H9 (cell line): ENCODE results near the gene STAC. TPM values are rescaled to one million over a fixed set of nuclear protein-coding genes. Genes with fewer than 3 reads are reported as not detected.

Source experiments
- DNase-seq: peaks from one replicate; pipeline ENCODE4 v3.0.0-alpha.2; 2017
- H2AFZ ChIP-seq: one replicate; pipeline ENCODE4 v1.6.1; 2013; ENCODE audit warnings: mild to moderate bottlenecking, low read length, control low read depth, moderate library complexity
- H2AK5ac ChIP-seq: 2 replicates; pipeline ENCODE4 v1.6.1; 2013; ENCODE audit warnings: low read length, control low read depth, mixed read lengths; ENCODE audit not compliant: insufficient read length
- H2BK120ac ChIP-seq: one replicate; pipeline ENCODE4 v1.6.1; 2013; ENCODE audit warnings: low read depth, mild to moderate bottlenecking, low read length, control low read depth, inconsistent platforms; ENCODE audit not compliant: poor library complexity, severe bottlenecking
- H2BK12ac ChIP-seq: 2 replicates; pipeline ENCODE4 v1.6.1; 2013; ENCODE audit warnings: low read length, control low read depth, mixed read lengths, low read depth; ENCODE audit not compliant: insufficient read length
- H2BK15ac ChIP-seq: 2 replicates; pipeline ENCODE4 v1.6.1; 2013; ENCODE audit warnings: low read depth, low read length, control low read depth
- H2BK20ac ChIP-seq: one replicate; pipeline ENCODE4 v1.6.1; 2013; ENCODE audit warnings: low read depth, mild to moderate bottlenecking, low read length, control low read depth, inconsistent platforms; ENCODE audit not compliant: poor library complexity, severe bottlenecking
- H2BK5ac ChIP-seq: 2 replicates; pipeline ENCODE4 v1.6.1; 2013; ENCODE audit warnings: low read length, control low read depth, mixed read lengths; ENCODE audit not compliant: insufficient read length
- H3K14ac ChIP-seq: 2 replicates; pipeline ENCODE4 v1.6.1; 2013; ENCODE audit warnings: low read length, control low read depth; ENCODE audit not compliant: insufficient read depth
- H3K18ac ChIP-seq: 2 replicates; pipeline ENCODE4 v1.6.1; 2013; ENCODE audit warnings: low read depth, mild to moderate bottlenecking, mixed read lengths, low read length, control low read depth; ENCODE audit not compliant: insufficient read length
- H3K23ac ChIP-seq: 2 replicates; pipeline ENCODE4 v1.6.1; 2013; ENCODE audit warnings: low read length, control low read depth, mixed read lengths, low read depth; ENCODE audit not compliant: insufficient read length
- H3K23me2 ChIP-seq: 2 replicates; pipeline ENCODE4 v1.6.1; 2013; ENCODE audit warnings: low read depth, mild to moderate bottlenecking, mixed read lengths, low read length, control low read depth; ENCODE audit not compliant: insufficient read length, poor library complexity, severe bottlenecking
- H3K27ac ChIP-seq: 2 replicates; pipeline ENCODE4 v1.5.1; 2013; ENCODE audit warnings: low read length, control low read depth, mixed read lengths, low read depth; ENCODE audit not compliant: insufficient read length
- H3K27me3 ChIP-seq: 2 replicates; pipeline ENCODE4 v1.6.1; 2013; ENCODE audit warnings: low read length, control low read depth, inconsistent platforms; ENCODE audit not compliant: insufficient read depth
- H3K4ac ChIP-seq: 2 replicates; pipeline ENCODE4 v1.6.1; 2013; ENCODE audit warnings: low read depth, mild to moderate bottlenecking, control low read depth, inconsistent platforms, low read length, moderate library complexity
- H3K4me1 ChIP-seq: 2 replicates; pipeline ENCODE4 v1.6.1; 2013; ENCODE audit warnings: low read length, control low read depth, inconsistent platforms; ENCODE audit not compliant: insufficient read depth
- H3K4me2 ChIP-seq: 2 replicates; pipeline ENCODE4 v1.6.1; 2013; ENCODE audit warnings: low read length, control low read depth, mixed read lengths; ENCODE audit not compliant: insufficient read length, insufficient read depth
- H3K56ac ChIP-seq: 2 replicates; pipeline ENCODE4 v1.6.1; 2013; ENCODE audit warnings: low read depth, mild to moderate bottlenecking, mixed read lengths, low read length, control low read depth; ENCODE audit not compliant: insufficient read length
- H3K79me1 ChIP-seq: 2 replicates; pipeline ENCODE4 v1.6.1; 2013; ENCODE audit warnings: low read depth, mild to moderate bottlenecking, moderate library complexity, low read length, control low read depth, inconsistent platforms; ENCODE audit not compliant: insufficient read depth, poor library complexity, severe bottlenecking
- H3K79me2 ChIP-seq: 2 replicates; pipeline ENCODE4 v1.6.1; 2013; ENCODE audit warnings: low read length, control low read depth, inconsistent platforms; ENCODE audit not compliant: insufficient read depth
- H3K9ac ChIP-seq: 2 replicates; pipeline ENCODE4 v1.6.1; 2013; ENCODE audit warnings: low read length, control low read depth, mixed read lengths; ENCODE audit not compliant: insufficient read length; ENCODE audit errors: extremely low read depth
- H3K9me3 ChIP-seq: one replicate; pipeline ENCODE4 v1.6.1; 2013; ENCODE audit warnings: low read depth, low read length, inconsistent platforms; ENCODE audit not compliant: control insufficient read depth
- H3T11ph ChIP-seq: one replicate; pipeline ENCODE4 v1.6.1; 2013; ENCODE audit warnings: mild to moderate bottlenecking, low read length, control low read depth, inconsistent platforms
- H4K20me1 ChIP-seq: one replicate; pipeline ENCODE4 v1.6.1; 2013; ENCODE audit not compliant: control insufficient read depth, insufficient read length, insufficient read depth
- H4K5ac ChIP-seq: 2 replicates; pipeline ENCODE4 v1.6.1; 2013; ENCODE audit warnings: low read depth, mild to moderate bottlenecking, mixed read lengths, low read length, control low read depth; ENCODE audit not compliant: insufficient read length
- H4K8ac ChIP-seq: replicated peaks from 2 replicates; pipeline ENCODE4 v1.6.1; 2013; ENCODE audit warnings: low read length, control low read depth, mixed read lengths, low read depth; ENCODE audit not compliant: insufficient read length
- H4K91ac ChIP-seq: 2 replicates; pipeline ENCODE4 v1.6.1; 2013; ENCODE audit warnings: low read depth, mild to moderate bottlenecking, moderate library complexity, mixed read lengths, low read length, control low read depth; ENCODE audit not compliant: insufficient read length
- H3K27ac Mint-ChIP-seq, 3 experiments: 2 replicates in 2 of 3; 3 replicates in 1 of 3; pipeline ENCODE4 v1.8.0; 2020 to 2021; ENCODE audit warnings: mixed read lengths in 3 of 3, mild to moderate bottlenecking in 1 of 3, moderate library complexity in 1 of 3
- H3K27me3 Mint-ChIP-seq: 2 replicates; pipeline ENCODE4 v1.8.0; 2021; ENCODE audit warnings: low read depth, mild to moderate bottlenecking, moderate library complexity, mixed read lengths
- H3K36me3 Mint-ChIP-seq, 3 experiments: 2 replicates in 2 of 3; 3 replicates in 1 of 3; pipeline ENCODE4 v1.8.0; 2020 to 2021; ENCODE audit warnings: low read depth in 3 of 3, mixed read lengths in 3 of 3; ENCODE audit not compliant: insufficient read depth in 1 of 3
- H3K4me1 Mint-ChIP-seq, 2 experiments: 2 replicates each; pipeline ENCODE4 v1.8.0; 2020; ENCODE audit warnings: mixed read lengths in 2 of 2
- H3K4me3 Mint-ChIP-seq, 2 experiments: 2 replicates in 1 of 2; 3 replicates in 1 of 2; pipeline ENCODE4 v1.8.0; 2020 to 2021; ENCODE audit warnings: mild to moderate bottlenecking in 2 of 2, mixed read lengths in 2 of 2, moderate library complexity in 1 of 2
- H3K9me3 Mint-ChIP-seq, 2 experiments: 2 replicates in 1 of 2; 3 replicates in 1 of 2; pipeline ENCODE4 v1.8.0; 2020; ENCODE audit warnings: mild to moderate bottlenecking in 2 of 2, mixed read lengths in 2 of 2, moderate library complexity in 1 of 2
- WGBS: extraction: QIAGEN DNeasy Blood & Tissue Kit; methylation state at CpG from one replicate; pipeline ENCODE4 v1.1.7; 2013; ENCODE audit warnings: missing lambda C conversion rate, low lambda C conversion rate, mixed read lengths; ENCODE audit not compliant: insufficient read length; ENCODE audit errors: extremely low coverage; 5-methylcytosine and 5-hydroxymethylcytosine counted together
- total RNA-seq: library from RNA; stranded (reverse); gene quantifications from 2 replicates; pipeline ENCODE4 v1.2.1, GENCODE V29; 2021
- TF ChIP-seq, protein P1 (sequence below): fragments of 200-600 bp; sonication (generic); conservative IDR thresholded peaks from 3 replicates; pipeline ENCODE4 v1.8.0; 2021; ENCODE audit warnings: antibody characterized with exemption, mild to moderate bottlenecking

STAC gene
- total RNA-seq, 1 experiment from 2014 or later = 3.0 TPM

DNA sequence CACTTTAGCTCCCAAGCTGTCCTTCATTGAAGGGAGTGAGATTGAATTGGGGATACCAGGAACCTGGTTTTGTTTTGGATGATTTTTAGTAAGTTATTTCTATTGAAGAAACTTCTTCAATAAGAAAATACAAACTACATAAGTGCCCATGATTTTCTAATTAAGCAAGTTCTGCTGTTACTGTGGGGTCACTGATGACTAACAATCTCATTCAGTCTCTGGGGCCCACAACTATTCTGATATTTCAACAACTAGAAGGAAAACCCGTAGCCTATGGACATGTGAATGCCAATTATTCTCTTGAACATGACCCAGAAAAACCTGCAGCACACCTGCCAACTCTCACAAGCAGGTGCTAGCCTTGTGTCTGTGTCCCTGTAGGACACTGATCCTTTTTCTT lies 199.4 kb downstream of the STAC start:
- H3K9ac ChIP-seq = no peak overlapping the region
- no peaks in the 10 kb centered on the region for H3K27me3 Mint-ChIP-seq

More for the DNA sequence above, 199.4 kb downstream of the STAC start:
- DNase-seq = no peak
- no peak overlapping the region for H4K8ac ChIP-seq
- H3K4ac ChIP-seq = no peak overlapping the region
- H3T11ph ChIP-seq = no peak overlapping the region
- H2BK5ac ChIP-seq = no peak overlapping the region
- no peaks in the 10 kb centered on the region for H3K27me3 ChIP-seq
- Mint-ChIP-seq H3K36me3 (peaks cover 0 to 14% (median 11%) of the 10 kb centered on the region in 3 experiments; a peak in 4 of 7 replicates), H3K9me3 (peaks cover 21 to 26% of the 10 kb centered on the region in 2 experiments), H3K27ac (no peak overlapping the region), H3K4me3 (no peak overlapping the region), H3K4me1 (no peaks in the 10 kb centered on the region)
- H2BK15ac ChIP-seq = no peak overlapping the region
- WGBS = no CpG with 5 or more reads among the region's 1 CpG
- H3K14ac ChIP-seq = no peak overlapping the region
- H3K4me2 ChIP-seq = no peak overlapping the region
- H2BK120ac ChIP-seq = no peak overlapping the region
- H3K4me1 ChIP-seq = no peaks in the 10 kb centered on the region
- no peak overlapping the region for H4K91ac ChIP-seq
- H3K79me1 ChIP-seq = no peaks in the 10 kb centered on the region
- H3K23me2 ChIP-seq = no peaks in the 10 kb centered on the region
- H3K27ac ChIP-seq = no peak overlapping the region
- no peak overlapping the region for H2BK12ac ChIP-seq
- H3K23ac ChIP-seq = no peak overlapping the region
- peaks cover 7% of the 10 kb centered on the region for H3K9me3 ChIP-seq
- H2AFZ ChIP-seq = no peak overlapping the region
- H3K79me2 ChIP-seq = no peaks in the 10 kb centered on the region
- no peaks in the 10 kb centered on the region for H4K20me1 ChIP-seq
- H2AK5ac ChIP-seq = no peak overlapping the region
- H3K56ac ChIP-seq = no peak overlapping the region
- H3K18ac ChIP-seq = no peak overlapping the region
- H4K5ac ChIP-seq = no peak overlapping the region
- no peak overlapping the region for H2BK20ac ChIP-seq
- TF ChIP-seq, protein P1, sequence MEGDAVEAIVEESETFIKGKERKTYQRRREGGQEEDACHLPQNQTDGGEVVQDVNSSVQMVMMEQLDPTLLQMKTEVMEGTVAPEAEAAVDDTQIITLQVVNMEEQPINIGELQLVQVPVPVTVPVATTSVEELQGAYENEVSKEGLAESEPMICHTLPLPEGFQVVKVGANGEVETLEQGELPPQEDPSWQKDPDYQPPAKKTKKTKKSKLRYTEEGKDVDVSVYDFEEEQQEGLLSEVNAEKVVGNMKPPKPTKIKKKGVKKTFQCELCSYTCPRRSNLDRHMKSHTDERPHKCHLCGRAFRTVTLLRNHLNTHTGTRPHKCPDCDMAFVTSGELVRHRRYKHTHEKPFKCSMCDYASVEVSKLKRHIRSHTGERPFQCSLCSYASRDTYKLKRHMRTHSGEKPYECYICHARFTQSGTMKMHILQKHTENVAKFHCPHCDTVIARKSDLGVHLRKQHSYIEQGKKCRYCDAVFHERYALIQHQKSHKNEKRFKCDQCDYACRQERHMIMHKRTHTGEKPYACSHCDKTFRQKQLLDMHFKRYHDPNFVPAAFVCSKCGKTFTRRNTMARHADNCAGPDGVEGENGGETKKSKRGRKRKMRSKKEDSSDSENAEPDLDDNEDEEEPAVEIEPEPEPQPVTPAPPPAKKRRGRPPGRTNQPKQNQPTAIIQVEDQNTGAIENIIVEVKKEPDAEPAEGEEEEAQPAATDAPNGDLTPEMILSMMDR = no peak
